Stimulated activated CD4-positive, alpha-beta T cell treated with anti-CD3 and anti-CD28 coated beads, Interleukin-1b, Interleukin-23, amount 100 ng/mL, for 48 hours (primary cell): ENCODE results near the gene MEX3B.

ENCODE experiments used
- DNase-seq: peaks from one replicate; pipeline ENCODE4 v3.0.0-alpha.2; 2020

The MEX3B gene

GRCh38 chr15:82045892-82046665 is at the start of gene MEX3B:
TSS of gene MEX3B (minus strand) at chr15:82046018. CDS start at chr15:82045705, 313 bp downstream.
- DNase-seq = peak; percentile 95

GRCh38 chr15:82093774-82094211 is 48.0 kb upstream of the MEX3B start:
- DNase-seq = no peak

GRCh38 chr15:82093325-82093724 is 47.5 kb upstream of the MEX3B start:
- DNase-seq = no peak

- DNase-seq = no peak
Observed at GRCh38 chr15:82091636-82092140, 45.9 kb upstream of the MEX3B start.

- no peak for DNase-seq
Observed at GRCh38 chr15:82086243-82086995, 40.6 kb upstream of the MEX3B start.

GRCh38 chr15:82081914-82082762 is 36.3 kb upstream of the MEX3B start:
- no peak for DNase-seq

- DNase-seq = no peak
Observed at GRCh38 chr15:82080774-82081173, 35.0 kb upstream of the MEX3B start.

- no peak for DNase-seq
Observed at GRCh38 chr15:82079736-82080135, 33.9 kb upstream of the MEX3B start.

- DNase-seq = no peak
Observed at GRCh38 chr15:82074610-82075009, 28.8 kb upstream of the MEX3B start.

GRCh38 chr15:82072926-82073537 is 27.2 kb upstream of the MEX3B start:
- DNase-seq = no peak

GRCh38 chr15:82066455-82066854 is 20.6 kb upstream of the MEX3B start:
- no peak for DNase-seq

- no peak for DNase-seq
Observed at GRCh38 chr15:82064824-82065223, 19.0 kb upstream of the MEX3B start.

GRCh38 chr15:82062479-82063454 is 16.9 kb upstream of the MEX3B start:
- no peak for DNase-seq

- DNase-seq = no peak
Observed at GRCh38 chr15:82060817-82061216, 15.0 kb upstream of the MEX3B start.

- DNase-seq = no peak
Observed at GRCh38 chr15:82058517-82059204, 12.8 kb upstream of the MEX3B start.

GRCh38 chr15:82058026-82058425 is 12.2 kb upstream of the MEX3B start:
- DNase-seq = no peak

GRCh38 chr15:82056958-82057823 is 11.4 kb upstream of the MEX3B start:
- DNase-seq = no peak

GRCh38 chr15:82052751-82053150 is 6.9 kb upstream of the MEX3B start:
- DNase-seq = no peak

- DNase-seq = no peak
Observed at GRCh38 chr15:82051664-82052063, 5.8 kb upstream of the MEX3B start.

- DNase-seq = no peak
Observed at GRCh38 chr15:82048811-82049210, 3.0 kb upstream of the MEX3B start.
